NCI-H2107 treated with DMSO at 0.1 percent for 48 hours (cell line): ENCODE measurements around the gene CHRM5.

Experiments used
- DNase-seq: peaks from one replicate; lab custom pipeline; 2025; ENCODE audit not compliant: unreplicated experiment; lab: John Stamatoyannopoulos, UW

Gene CHRM5

DNA sequence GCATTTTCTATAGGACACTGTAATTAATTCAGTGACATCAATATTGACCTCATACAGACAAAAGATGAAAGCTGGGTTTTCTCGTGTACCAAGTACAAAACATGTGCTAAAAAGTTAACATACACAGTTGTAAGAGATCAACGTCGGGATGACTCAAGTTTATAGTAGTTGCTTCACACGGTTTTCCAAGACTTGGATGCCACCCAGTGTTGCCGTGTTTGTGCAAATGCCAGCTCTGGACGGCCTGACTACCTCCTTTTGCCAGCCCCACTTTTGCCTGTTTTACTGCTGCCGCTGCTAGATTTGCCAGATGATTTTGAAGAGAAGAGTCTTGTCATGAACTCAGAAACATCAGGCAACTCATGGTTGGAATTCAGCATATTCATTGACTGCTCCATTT is 115.8 kb downstream of the CHRM5 start:
- no peak for DNase-seq

DNA sequence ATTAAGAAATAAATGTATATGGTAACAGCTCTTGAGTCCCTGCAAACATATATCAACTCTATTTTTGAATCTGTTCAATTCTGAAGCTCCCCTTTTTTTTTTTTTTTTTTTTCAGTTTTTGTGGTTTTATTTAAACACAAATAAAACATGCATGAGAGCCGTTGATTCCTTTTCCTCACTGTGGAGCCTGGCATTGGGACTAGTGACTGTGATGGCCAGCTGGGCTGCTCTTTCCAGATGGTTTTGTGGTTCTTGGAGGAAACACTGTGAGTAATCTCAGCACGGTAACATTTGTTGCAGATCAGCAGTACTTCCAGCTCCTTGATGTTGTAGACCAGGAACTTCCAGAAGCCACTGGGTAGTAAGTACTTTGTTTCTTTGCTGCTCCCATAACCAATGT is 117.4 kb downstream of the CHRM5 start:
- no peak for DNase-seq

DNA sequence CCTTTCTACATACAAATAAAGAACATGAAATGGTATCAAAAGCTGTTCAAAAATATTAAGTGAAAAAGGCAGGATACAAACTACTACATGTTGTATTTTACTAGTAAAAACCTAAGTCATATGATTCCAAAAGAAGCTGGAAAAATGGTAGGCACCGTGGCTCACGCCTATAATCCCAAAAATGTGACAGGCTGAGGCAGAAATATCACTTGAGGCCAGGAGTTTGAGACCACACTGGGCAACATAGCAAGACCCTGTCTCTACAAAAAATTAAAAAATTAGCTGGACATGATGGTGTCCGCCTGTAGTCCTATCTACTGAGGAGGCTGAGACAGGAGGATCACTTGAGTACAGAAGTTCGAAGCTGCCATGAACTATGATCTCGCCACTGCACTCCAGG is 131.6 kb downstream of the CHRM5 start:
- DNase-seq, result no peak

DNA sequence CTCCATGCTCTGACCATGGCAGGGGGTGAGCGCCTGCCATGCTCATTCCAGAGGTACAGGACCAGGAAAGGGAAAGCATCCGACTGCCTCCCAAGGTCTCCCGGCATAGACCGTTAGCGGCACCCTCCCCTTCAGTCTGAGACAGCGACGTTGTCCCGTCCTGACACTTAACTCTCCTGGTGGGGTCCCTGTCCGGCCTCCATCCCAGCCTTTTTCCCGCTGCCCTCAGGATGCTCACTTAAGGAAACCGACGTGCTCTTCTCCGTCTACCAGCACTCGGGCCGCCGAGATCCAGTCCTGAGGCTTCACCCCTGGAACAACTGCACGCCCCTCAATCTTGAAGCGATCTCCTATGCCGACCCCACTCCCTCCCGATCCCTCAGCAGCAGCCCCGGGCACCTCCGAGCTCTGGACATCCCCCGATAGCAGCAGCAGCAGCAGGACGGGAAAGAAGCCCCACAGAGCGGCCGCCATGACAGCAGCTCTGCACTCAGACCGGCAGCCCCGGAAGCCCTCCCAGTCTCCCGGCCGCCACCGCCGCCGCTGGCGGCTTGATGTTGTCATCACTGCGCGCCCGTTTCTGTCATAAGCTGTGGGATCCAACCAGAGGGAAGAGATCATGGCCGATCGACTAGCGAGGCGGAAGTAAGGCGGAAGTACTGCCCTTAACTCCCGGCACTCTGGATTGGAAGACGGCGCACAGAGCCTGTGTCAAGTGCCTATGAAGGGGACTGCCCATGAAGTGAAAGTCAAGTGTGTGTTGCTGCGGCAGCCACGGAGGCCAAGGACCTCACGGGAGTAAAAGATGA is 133.3 kb downstream of the CHRM5 start, which contains the start of the genes EMC7 and PGBD4:
TSS of gene EMC7 (minus strand) at position 497 of the 809 bp plus-strand sequence. CDS start at position 474, 23 bp downstream.
TSS of gene PGBD4 (plus strand) at position 718 of the 809 bp plus-strand sequence. CDS start 449 bp downstream, outside the sequence.
- DNase-seq, result peak; percentile 88

DNA sequence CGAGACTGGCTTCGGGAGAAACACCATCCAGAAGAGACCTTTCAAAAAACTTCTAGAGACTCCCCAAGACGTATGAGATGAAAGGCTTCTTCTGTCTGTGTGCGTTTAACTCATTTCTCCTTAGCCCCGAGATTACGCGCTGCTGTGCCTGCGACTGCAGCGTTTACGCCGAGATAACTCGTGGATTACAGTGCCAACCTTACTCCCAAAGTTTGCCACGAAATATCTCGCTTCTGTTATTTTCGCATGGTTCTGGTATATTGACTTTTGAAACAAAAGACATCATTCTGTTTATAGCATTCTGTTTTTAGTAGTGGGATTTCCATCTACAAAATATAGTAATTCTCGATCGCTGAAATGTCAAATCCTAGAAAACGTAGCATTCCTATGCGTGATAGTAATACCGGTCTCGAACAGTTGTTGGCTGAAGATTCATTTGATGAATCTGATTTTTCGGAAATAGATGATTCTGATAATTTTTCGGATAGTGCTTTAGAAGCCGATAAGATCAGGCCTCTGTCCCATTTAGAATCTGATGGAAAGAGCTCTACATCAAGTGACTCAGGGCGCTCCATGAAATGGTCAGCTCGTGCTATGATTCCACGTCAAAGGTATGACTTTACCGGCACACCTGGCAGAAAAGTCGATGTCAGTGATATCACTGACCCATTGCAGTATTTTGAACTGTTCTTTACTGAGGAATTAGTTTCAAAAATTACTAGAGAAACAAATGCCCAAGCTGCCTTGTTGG is 134.1 kb downstream of the CHRM5 start:
- no peak for DNase-seq

DNA sequence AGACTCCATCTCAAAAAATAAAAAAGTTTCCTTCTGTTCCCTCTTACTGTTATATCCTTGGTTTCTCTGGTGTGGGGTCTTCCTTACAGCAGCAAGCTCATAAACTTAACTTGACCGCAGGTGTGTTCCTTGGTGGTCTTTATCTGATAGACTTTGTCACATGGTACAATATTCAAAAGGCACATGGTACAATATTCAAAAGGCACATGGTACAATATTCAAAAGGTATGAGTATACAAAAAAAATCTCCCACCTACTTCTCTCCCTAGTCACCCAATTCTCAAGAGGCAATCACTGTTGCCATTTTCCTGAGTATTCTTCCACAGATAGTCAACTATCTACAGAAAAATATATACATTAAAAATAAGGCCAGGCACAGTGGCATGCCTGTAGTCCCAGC is 138.1 kb downstream of the CHRM5 start:
- DNase-seq, result no peak

DNA sequence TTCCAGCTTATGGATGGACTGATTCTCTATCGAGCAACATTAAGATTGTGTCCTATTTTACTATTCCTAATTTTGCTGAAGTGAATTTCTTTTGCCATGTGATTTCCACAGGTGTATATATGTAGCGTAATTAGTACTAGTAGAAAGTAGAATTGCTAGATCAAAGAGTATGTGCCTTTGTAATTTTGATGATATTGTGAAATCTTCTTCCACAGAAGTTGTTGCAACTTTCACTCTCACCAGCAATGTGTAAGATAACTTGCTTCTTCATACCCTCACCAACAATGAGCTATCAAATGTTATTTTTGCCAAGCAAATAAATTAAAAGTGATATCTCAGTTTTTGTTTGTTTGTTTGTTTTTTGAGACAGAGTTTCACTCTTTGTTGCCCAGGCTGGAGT is 139.0 kb downstream of the CHRM5 start:
- DNase-seq, result no peak

DNA sequence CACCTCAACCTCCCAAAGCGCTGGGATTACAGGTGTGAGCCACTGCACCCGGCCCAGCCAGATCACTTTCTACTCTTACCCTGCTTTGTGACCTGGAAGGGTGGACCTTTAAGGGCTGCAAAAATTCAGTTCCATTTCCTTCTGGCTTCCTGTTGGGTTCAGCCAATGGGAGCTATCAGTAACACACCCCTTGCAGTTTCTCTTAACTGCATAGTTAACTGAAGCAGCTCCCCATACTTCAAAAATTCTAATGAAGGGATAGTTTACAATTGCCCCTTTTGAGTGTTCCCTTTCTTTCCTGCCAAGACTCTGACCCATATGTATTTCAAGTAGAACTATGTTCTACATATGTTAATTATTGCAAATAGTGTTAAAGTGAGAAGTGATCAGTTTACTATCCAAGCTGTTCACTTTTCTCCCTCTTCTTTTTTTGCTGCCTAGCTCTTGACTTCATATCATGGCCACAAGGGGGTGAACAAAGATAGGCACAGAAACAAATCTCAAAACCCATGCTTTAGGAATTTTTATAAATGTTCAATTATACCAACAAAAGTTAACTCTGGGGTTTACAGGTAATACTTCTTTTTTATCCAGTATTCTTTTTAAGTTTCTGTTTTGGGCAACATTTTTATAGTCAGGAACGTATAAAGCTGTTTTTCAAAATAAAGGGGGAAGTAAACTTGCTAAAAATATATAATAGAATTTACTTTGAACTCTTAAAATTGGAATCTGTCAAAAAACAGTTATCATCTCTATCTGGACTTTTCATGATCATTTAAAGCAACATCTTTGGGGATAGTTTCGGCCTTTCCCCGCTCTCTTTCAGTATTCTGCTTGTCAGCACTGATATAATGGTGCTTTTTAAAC is 141.7 kb downstream of the CHRM5 start:
- DNase-seq, result no peak

DNA sequence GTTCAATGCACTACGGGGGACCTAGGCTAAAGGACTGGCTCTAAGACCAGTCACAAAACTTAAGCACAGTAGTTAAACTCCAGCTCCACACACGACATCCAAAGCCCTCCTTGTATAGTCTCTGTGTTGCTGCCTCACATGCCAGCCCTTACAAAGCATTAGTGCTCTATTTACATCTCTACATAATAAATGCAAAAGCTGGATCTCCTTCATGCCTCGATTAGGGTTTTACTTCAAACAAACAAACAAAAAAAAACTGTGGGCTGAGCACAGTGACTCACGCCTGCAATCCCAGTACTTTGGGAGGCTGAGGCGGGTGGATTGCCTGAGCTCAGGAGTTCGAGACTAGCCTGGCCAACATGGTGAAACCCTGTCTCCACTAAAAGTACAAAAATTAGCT is 143.2 kb downstream of the CHRM5 start:
- no peak for DNase-seq

DNA sequence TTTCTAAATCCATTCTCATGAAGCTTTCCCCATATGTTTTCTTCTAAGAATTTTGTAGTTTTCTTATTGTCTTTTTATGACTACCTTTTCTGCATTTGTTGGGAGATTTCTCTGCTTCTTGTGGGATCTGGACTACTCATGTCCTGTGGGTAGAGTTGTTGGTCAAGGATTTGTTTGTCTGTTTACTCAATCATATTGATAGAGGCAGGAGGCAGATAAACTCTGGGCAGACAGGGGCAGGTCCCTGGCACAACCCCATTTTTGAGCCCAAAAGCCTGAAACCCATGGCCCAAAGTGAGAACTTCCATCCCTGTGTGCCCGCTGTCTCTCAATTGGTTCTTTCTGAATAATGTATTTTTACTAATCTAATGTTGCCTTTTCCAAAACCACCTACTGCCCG is 145.9 kb downstream of the CHRM5 start:
- no peak for DNase-seq

DNA sequence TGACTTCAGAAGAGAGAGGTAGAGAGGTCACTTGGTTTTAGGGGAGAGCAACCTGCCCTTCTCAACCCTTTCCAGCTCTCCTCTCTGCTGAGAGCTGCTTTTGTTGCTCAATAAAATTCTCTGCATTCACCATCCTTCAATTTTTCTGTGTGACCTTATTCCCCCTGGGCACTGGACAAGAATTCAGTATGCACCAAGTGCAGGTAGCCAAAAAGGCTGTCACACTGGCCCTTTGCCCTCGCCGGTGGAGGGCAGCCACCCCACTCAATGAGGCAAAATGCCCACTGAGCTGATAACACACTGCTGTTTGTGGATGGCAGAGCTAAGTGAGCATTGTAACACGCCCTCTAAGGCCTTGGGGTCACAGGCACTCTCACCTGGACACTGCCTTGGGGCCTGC is 146.4 kb downstream of the CHRM5 start:
- DNase-seq, result no peak

DNA sequence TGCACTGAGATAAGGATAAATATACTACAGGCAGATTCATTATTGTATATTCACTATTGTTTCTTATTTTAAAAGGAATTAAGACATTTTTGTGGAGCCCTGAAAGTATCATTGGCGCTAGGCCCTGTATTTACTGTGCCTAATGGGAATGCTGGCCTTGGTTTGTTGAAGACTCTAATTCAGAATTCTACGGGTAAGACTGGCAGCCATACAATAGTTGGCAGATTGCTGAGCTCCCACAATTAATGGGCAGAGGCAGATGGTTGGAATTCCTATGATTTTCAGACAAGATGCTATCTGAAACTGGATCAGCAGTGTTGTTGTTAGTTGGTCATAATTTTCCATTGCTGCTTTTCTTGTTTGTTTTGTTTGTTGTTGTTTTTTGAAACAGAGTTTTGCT is 148.3 kb downstream of the CHRM5 start:
- no peak for DNase-seq
